IMR-90 (cell line): ENCODE data around the gene CUX1. TPM values are rescaled to one million over a fixed set of nuclear protein-coding genes. Genes with fewer than 3 reads are reported as not detected.

Source experiments
- ATAC-seq: fragments of 200-7000 bp; cut with Tn5 transposase; 2 replicates; pipeline ENCODE4 v1.9.1; 2020; ENCODE audit warnings: low read depth, mild to moderate bottlenecking, moderate library complexity
- BruUV-seq: library from RNA; stranded (reverse); fragments of 400-500 nt; replicated peaks from 2 replicates; lab custom pipeline; 2021; lab: Mats Ljungman, UMichigan
- CTCF ChIA-PET: fragments of 300-600 bp; formaldehyde crosslinking; extraction: SDS; loops from one replicate; lab custom pipeline; 2021; ENCODE audit warnings: antibody characterized with exemption; lab: Yijun Ruan, JAX
- POLR2A ChIA-PET: fragments of 300-600 bp; sonication (Branson Sonifier 250); formaldehyde crosslinking; loops from one replicate; lab custom pipeline; 2022; ENCODE audit warnings: antibody characterized with exemption; ENCODE audit not compliant: unreplicated experiment; lab: Charles Lee
- DNase-seq: peaks from one replicate; pipeline ENCODE4 v3.0.0; 2013
- H2AFZ ChIP-seq: replicated peaks from 2 replicates; pipeline ENCODE3; 2013; ENCODE audit warnings: low read length, mild to moderate bottlenecking; ENCODE audit not compliant: poor library complexity
- H2AK5ac ChIP-seq: 2 replicates; pipeline ENCODE4 v1.6.1; 2013; ENCODE audit warnings: low read depth, low read length, inconsistent platforms
- H2AK9ac ChIP-seq: replicated peaks from 2 replicates; pipeline ENCODE3; 2013; ENCODE audit warnings: mild to moderate bottlenecking, low read depth, low read length, moderate library complexity; ENCODE audit not compliant: poor library complexity
- H2BK120ac ChIP-seq: 2 replicates; pipeline ENCODE4 v1.6.1; 2013; ENCODE audit warnings: low read depth, low read length, inconsistent platforms
- H2BK15ac ChIP-seq: 3 replicates; pipeline ENCODE4 v1.6.1; 2013; ENCODE audit warnings: low read depth, low read length, inconsistent platforms
- H2BK20ac ChIP-seq: 2 replicates; pipeline ENCODE4 v1.6.1; 2013; ENCODE audit warnings: low read depth, mild to moderate bottlenecking, inconsistent platforms, low read length, moderate library complexity
- H2BK5ac ChIP-seq: 2 replicates; pipeline ENCODE4 v1.6.1; 2013; ENCODE audit warnings: mild to moderate bottlenecking, low read depth, low read length, inconsistent platforms; ENCODE audit not compliant: poor library complexity, severe bottlenecking
- H3K14ac ChIP-seq: replicated peaks from 2 replicates; pipeline ENCODE4 v1.6.1; 2013; ENCODE audit warnings: low read depth, low read length, inconsistent platforms
- H3K18ac ChIP-seq: 2 replicates; pipeline ENCODE4 v1.6.1; 2013; ENCODE audit warnings: low read depth, low read length, control low read depth
- H3K23ac ChIP-seq: 2 replicates; pipeline ENCODE4 v1.6.1; 2013; ENCODE audit warnings: low read depth, low read length, inconsistent platforms
- H3K27ac ChIP-seq: 2 replicates; pipeline ENCODE4 v1.5.1; 2013; ENCODE audit warnings: mild to moderate bottlenecking, control low read depth, low read length; ENCODE audit not compliant: insufficient read depth
- H3K27me3 ChIP-seq: 2 replicates; pipeline ENCODE4 v1.6.1; 2013; ENCODE audit warnings: low read length; ENCODE audit not compliant: control insufficient read depth, insufficient read depth
- H3K36me3 ChIP-seq: 2 replicates; pipeline ENCODE4 v1.6.1; 2013; ENCODE audit warnings: low read length, mixed read lengths; ENCODE audit not compliant: control insufficient read depth, insufficient read depth
- H3K4ac ChIP-seq: 2 replicates; pipeline ENCODE4 v1.6.1; 2013; ENCODE audit warnings: low read depth, low read length, inconsistent platforms
- H3K4me1 ChIP-seq: 2 replicates; pipeline ENCODE4 v1.6.1; 2013; ENCODE audit warnings: low read length, mixed read lengths; ENCODE audit not compliant: control insufficient read depth, insufficient read depth
- H3K4me2 ChIP-seq: 2 replicates; pipeline ENCODE4 v1.6.1; 2013; ENCODE audit warnings: low read depth, mild to moderate bottlenecking, control low read depth, low read length, moderate library complexity
- H3K4me3 ChIP-seq: 2 replicates; pipeline ENCODE4 v1.5.1; 2013; ENCODE audit warnings: low read depth, mild to moderate bottlenecking, control low read depth, low read length, moderate library complexity; ENCODE audit not compliant: insufficient read depth
- H3K56ac ChIP-seq: 2 replicates; pipeline ENCODE4 v1.6.1; 2013; ENCODE audit warnings: low read length, inconsistent platforms; ENCODE audit not compliant: insufficient read depth; ENCODE audit errors: extremely low read depth
- H3K79me1 ChIP-seq, 2 experiments: 2 replicates each; pipeline ENCODE4 v1.6.1; 2013; ENCODE audit warnings: low read length in 2 of 2, inconsistent platforms in 1 of 2, low read depth in 1 of 2
- H3K9ac ChIP-seq: 2 replicates; pipeline ENCODE4 v1.6.1; 2013; ENCODE audit warnings: low read depth, low read length, control low read depth
- H3K9me1 ChIP-seq: 2 replicates; pipeline ENCODE4 v1.6.1; 2013; ENCODE audit warnings: low read length, inconsistent platforms; ENCODE audit not compliant: insufficient read depth
- H3K9me3 ChIP-seq: 2 replicates; pipeline ENCODE4 v1.6.1; 2013; ENCODE audit warnings: low read length; ENCODE audit not compliant: control insufficient read depth, insufficient read depth
- H4K20me1 ChIP-seq: 2 replicates; pipeline ENCODE4 v1.6.1; 2013; ENCODE audit warnings: low read length, inconsistent platforms; ENCODE audit not compliant: insufficient read depth
- H4K5ac ChIP-seq: 2 replicates; pipeline ENCODE4 v1.6.1; 2013; ENCODE audit warnings: mild to moderate bottlenecking, low read depth, low read length, control low read depth
- H4K8ac ChIP-seq, 2 experiments: 2 replicates each; pipeline ENCODE4 v1.6.1; 2013; ENCODE audit warnings: low read depth in 2 of 2, low read length in 2 of 2, control low read depth in 1 of 2, inconsistent platforms in 1 of 2
- H4K91ac ChIP-seq: 2 replicates; pipeline ENCODE4 v1.6.1; 2013; ENCODE audit warnings: low read depth, low read length, inconsistent platforms; ENCODE audit not compliant: insufficient read depth
- FOS ChIP-seq: fragments of 150-350 bp; IDR thresholded peaks from 2 replicates; pipeline ENCODE4 v1.6.1; 2016; ENCODE audit warnings: low read depth, low read length
- RCOR1 ChIP-seq: IDR thresholded peaks from 2 replicates; pipeline ENCODE4 v1.6.1; 2012; ENCODE audit warnings: mild to moderate bottlenecking, low read length, improper control_type of control experiment; ENCODE audit not compliant: insufficient replicate concordance
- WGBS, 2 experiments: methylation state at CpG; one replicate each; pipeline versions ENCODE4 v1.1.5 to v1.1.7; 2013; ENCODE audit warnings: missing lambda C conversion rate in 2 of 2; ENCODE audit not compliant: insufficient read length in 1 of 2; ENCODE audit errors: extremely low coverage in 2 of 2; 5-methylcytosine and 5-hydroxymethylcytosine counted together
- dilution Hi-C: fragments of 300-500 bp; cut with HindIII; formaldehyde crosslinking; loops from one replicate; pipeline ENCODE4 v1.14.3; 2018; ENCODE audit warnings: low sequenced_read_pairs; ENCODE audit not compliant: unreplicated experiment
- in situ Hi-C: fragments of 300-500 bp; cut with MboI; formaldehyde crosslinking; loops from 3 replicates; pipeline ENCODE4 v1.14.3; 2019; ENCODE audit warnings: low sequenced_read_pairs, inconsistent platforms, mixed read lengths
- intact Hi-C: fragments of 100-400 bp; cut with micrococcal nuclease; formaldehyde crosslinking; loops from 2 replicates; pipeline ENCODE4 v1.10.0; 2022
- polyA plus RNA-seq, 3 experiments: library from polyadenylated mRNA; depleted of rRNA; stranded (reverse); fragments of >200 nt; gene quantifications; 2 replicates each; pipeline ENCODE4 v1.2.3, GENCODE V29; 2012; ENCODE audit warnings: low replicate concordance in 1 of 3
- total RNA-seq: library from RNA; depleted of rRNA; stranded (reverse); fragments of >200 nt; gene quantifications from 2 replicates; pipeline ENCODE4 v1.2.3, GENCODE V29; 2012

CUX1 gene
- total and polyA plus RNA-seq, 2 of the 4 experiments (the other 2 are of a cell fraction) = 19.7 to 46.4 TPM

DNA sequence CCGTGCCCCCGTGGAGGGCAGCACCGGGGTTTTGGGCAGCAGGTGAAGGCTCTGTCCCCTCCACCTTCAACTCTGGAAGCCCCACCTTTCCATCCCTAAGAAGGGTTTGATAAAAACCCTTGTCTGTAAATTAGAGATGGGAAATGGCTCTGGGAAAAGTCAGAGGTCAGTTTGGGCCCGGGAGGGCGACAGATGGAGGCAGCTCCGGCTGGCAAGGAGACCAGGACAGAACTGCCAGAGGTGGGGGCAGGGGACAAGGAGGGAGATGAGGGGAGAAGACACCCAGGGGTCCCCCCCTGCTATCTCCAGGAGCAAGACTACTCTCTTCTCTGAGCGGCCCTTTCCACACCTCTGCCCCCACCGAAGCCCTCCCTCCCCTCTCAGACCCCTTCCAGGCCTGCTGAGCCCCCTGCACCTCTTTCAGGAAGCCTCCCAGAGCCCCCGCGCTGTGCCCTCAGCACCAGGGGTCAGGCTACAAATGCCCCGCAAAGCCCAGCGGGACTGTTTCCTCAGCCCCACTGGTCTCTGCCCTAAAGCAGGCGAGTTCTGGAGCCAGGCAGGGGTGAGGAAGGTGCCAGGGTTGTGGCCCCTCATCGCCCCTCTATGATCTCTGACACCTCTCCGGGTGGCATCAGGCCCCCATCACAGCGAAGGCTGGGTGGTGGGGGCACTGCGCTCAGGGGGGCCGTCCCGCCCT is 468.3 kb downstream of the CUX1 start:
- H3K14ac ChIP-seq = no peak overlapping the region
- peak overlapping the region; percentile 31 for H3K4me2 ChIP-seq
- H3K9me3 ChIP-seq = no peaks in the 10 kb centered on the region
- TF ChIP-seq RCOR1 (no peak), FOS (no peak)
- no peaks in the 10 kb centered on the region for H3K36me3 ChIP-seq
- intact Hi-C loops = loop anchor here (2.0 kb wide), 1 partner anchor 21 kb away; no protein-coding TSS in a partner anchor
- 0 out of 4 replicates have a peak overlapping the region, but pooled peaks of 1 of the 2 experiments have one; percentile 31 for H4K8ac ChIP-seq
- 7% methylated on average over 3 of the region's 19 CpGs; no CpG with 5 or more reads in 1 of the 2 experiments for WGBS, 2 experiments
- no peak overlapping the region for H2BK120ac ChIP-seq
- peak overlapping the region; percentile 98 for H2AFZ ChIP-seq
- H4K5ac ChIP-seq = no peak overlapping the region
- H3K27me3 ChIP-seq = no peaks in the 10 kb centered on the region
- H3K9me1 ChIP-seq = no peaks in the 10 kb centered on the region
- H3K56ac ChIP-seq = no peak overlapping the region
- no TSS peak for BruUV-seq
- ATAC-seq (no peak), DNase-seq (no peak)
- no peak overlapping the region for H4K91ac ChIP-seq
- peak overlapping the region; percentile 10; the same call in 1 of the 2 replicates for H3K27ac ChIP-seq
- peak overlapping the region; percentile 29; the same call in 1 of the 2 replicates for H3K9ac ChIP-seq
- in situ Hi-C loops = no loop called here
- H3K23ac ChIP-seq = no peak overlapping the region
- H2AK5ac ChIP-seq = peak overlapping the region; percentile 56
- dilution Hi-C loops = no loop called here
- no peak overlapping the region for H2BK5ac ChIP-seq
- H2AK9ac ChIP-seq = peak overlapping the region; percentile 93
- peaks cover 4% of the 10 kb centered on the region; the same call in 1 of the 2 replicates for H3K4me1 ChIP-seq
- H2BK15ac ChIP-seq = no peak overlapping the region
- peaks cover 12% of the 10 kb centered on the region; the same call in 1 of the 2 replicates for H4K20me1 ChIP-seq
- CTCF ChIA-PET = no interaction called here
- no peak overlapping the region for H2BK20ac ChIP-seq
- peak overlapping the region; percentile 76 for H3K4me3 ChIP-seq
- peak overlapping the region; percentile 22; the same call in 1 of the 2 replicates for H3K18ac ChIP-seq
- H3K4ac ChIP-seq = peak overlapping the region; percentile 50; the same call in 1 of the 2 replicates
- H3K79me1 ChIP-seq = peaks cover 0 to 8% of the 10 kb centered on the region in 2 experiments; a peak in 1 of 4 replicates
- POLR2A ChIA-PET = no interaction called here
